SH-SY5Y (cell line): ENCODE results near the gene TEX44.

Experiments
- GATA2 ChIP-seq: IDR thresholded peaks from 2 replicates; pipeline ENCODE4 v1.6.1; 2011; ENCODE audit warnings: mild to moderate bottlenecking, low read depth, low read length
- GATA3 ChIP-seq: IDR thresholded peaks from 2 replicates; pipeline ENCODE4 v1.6.1; 2011; ENCODE audit warnings: low read depth, mild to moderate bottlenecking, low read length, moderate library complexity

The TEX44 gene

GRCh38 chr2:231592636-231593145, at the start of gene TEX44:
TSS of gene TEX44 (plus strand) at chr2:231592864. CDS start at chr2:231592952, 88 bp downstream.
- no peak for TF ChIP-seq GATA3
- no peak for TF ChIP-seq GATA2

- TF ChIP-seq GATA2 (no peak), GATA3 (no peak)
Measured at GRCh38 chr2:231545105-231545902, 47.4 kb upstream of the TEX44 start.

GRCh38 chr2:231546014-231546715, 46.5 kb upstream of the TEX44 start:
- TF ChIP-seq GATA3, result no peak
- TF ChIP-seq GATA2, result no peak

- TF ChIP-seq GATA3 (no peak), GATA2 (no peak)
Measured at GRCh38 chr2:231547315-231548110, 45.2 kb upstream of the TEX44 start.

GRCh38 chr2:231548752-231549151, 43.9 kb upstream of the TEX44 start:
- TF ChIP-seq GATA3 (no peak), GATA2 (no peak)

GRCh38 chr2:231549446-231550239, 43.0 kb upstream of the TEX44 start:
- TF ChIP-seq GATA2, result no peak
- TF ChIP-seq GATA3, result no peak

- TF ChIP-seq GATA3 (no peak), GATA2 (no peak)
Measured at GRCh38 chr2:231552752-231553151, 39.9 kb upstream of the TEX44 start.

GRCh38 chr2:231554327-231554726, 38.3 kb upstream of the TEX44 start:
- TF ChIP-seq GATA3 (no peak), GATA2 (no peak)

GRCh38 chr2:231554748-231555545, 37.7 kb upstream of the TEX44 start:
- TF ChIP-seq GATA2 (no peak), GATA3 (no peak)

GRCh38 chr2:231556981-231557380, 35.7 kb upstream of the TEX44 start:
- TF ChIP-seq GATA2, result no peak
- no peak for TF ChIP-seq GATA3

GRCh38 chr2:231557571-231558217, 35.0 kb upstream of the TEX44 start:
- TF ChIP-seq GATA3, result no peak
- no peak for TF ChIP-seq GATA2

- no peak for TF ChIP-seq GATA2
- no peak for TF ChIP-seq GATA3
Measured at GRCh38 chr2:231563378-231563961, 29.2 kb upstream of the TEX44 start.
